GM12878 (cell line): Measurements from ENCODE around the gene ATF3. TPM values are rescaled to one million over a fixed set of nuclear protein-coding genes. Genes with fewer than 3 reads are reported as not detected.

Source experiments
- ATAC-seq: fragments of 200-7000 bp; cut with Tn5 transposase; 3 replicates; pipeline ENCODE4 v1.9.1; 2020; ENCODE audit warnings: mild to moderate bottlenecking, moderate library complexity
- BruUV-seq: library from RNA; stranded (reverse); fragments of 400-500 nt; replicated peaks from 2 replicates; lab custom pipeline; 2021; lab: Mats Ljungman, UMichigan
- CTCF ChIA-PET: fragments of 300-600 bp; sonication (Branson Sonifier 250); formaldehyde crosslinking; extraction: SDS; loops from one replicate; lab custom pipeline; 2021; ENCODE audit warnings: inconsistent platforms; lab: Yijun Ruan, JAX
- POLR2A ChIA-PET: fragments of 350-600 bp; formaldehyde crosslinking; extraction: SDS; loops from one replicate; lab custom pipeline; 2021; ENCODE audit warnings: inconsistent platforms; lab: Charles Lee
- RAD21 ChIA-PET: fragments of 300-600 bp; sonication (Branson Sonifier 250); formaldehyde crosslinking; loops from one replicate; lab custom pipeline; 2023; ENCODE audit warnings: antibody characterized with exemption; ENCODE audit not compliant: unreplicated experiment; lab: Charles Lee
- SMC1A ChIA-PET: fragments of 300-600 bp; sonication (Branson Sonifier 250); formaldehyde crosslinking; loops from one replicate; lab custom pipeline; 2023; ENCODE audit not compliant: unreplicated experiment, uncharacterized antibody; lab: Charles Lee
- DNase-seq: peaks from one replicate; pipeline ENCODE4 v3.0.0-alpha.2; 2011; ENCODE audit warnings: low read depth, low spot score
- FAIRE-seq: peaks from 3 replicates; lab custom pipeline; 2011; peaks lifted over from hg19 to GRCh38; lab: Jason Lieb, UNC
- H2AFZ ChIP-seq: 2 replicates; pipeline ENCODE4 v1.6.0; 2011; ENCODE audit warnings: low read depth, low read length, control low read depth; ENCODE audit not compliant: control insufficient read depth
- H3K27ac ChIP-seq: 2 replicates; pipeline ENCODE4 v1.5.1; 2011; ENCODE audit warnings: control low read depth; ENCODE audit not compliant: control insufficient read depth, insufficient read depth
- H3K27me3 ChIP-seq, 2 experiments: replicated peaks in 1 of 2; 2 replicates each; pipeline versions ENCODE4 v1.6.0 to v1.6.1; 2011; ENCODE audit warnings: low read length in 1 of 2; ENCODE audit not compliant: control insufficient read depth in 2 of 2, insufficient read depth in 2 of 2
- H3K36me3 ChIP-seq, 2 experiments: 2 replicates each; pipeline ENCODE4 v1.5.1; 2011; ENCODE audit warnings: low read length in 1 of 2; ENCODE audit not compliant: control insufficient read depth in 2 of 2, insufficient read depth in 2 of 2
- H3K4me1 ChIP-seq: 2 replicates; pipeline ENCODE4 v1.6.1; 2011; ENCODE audit warnings: mild to moderate bottlenecking, low read length, moderate library complexity, mixed read lengths; ENCODE audit not compliant: control insufficient read depth, insufficient read depth
- H3K4me2 ChIP-seq: 2 replicates; pipeline ENCODE4 v1.6.0; 2011; ENCODE audit warnings: control low read depth; ENCODE audit not compliant: control insufficient read depth, insufficient read depth
- H3K4me3 ChIP-seq: fragments of 200-600 bp; sonication (generic); 2 replicates; pipeline ENCODE4 v1.5.1; 2016
- H3K79me2 ChIP-seq: 2 replicates; pipeline ENCODE4 v1.6.0; 2011; ENCODE audit warnings: low read length; ENCODE audit not compliant: control insufficient read depth, insufficient read depth
- H3K9ac ChIP-seq: 2 replicates; pipeline ENCODE4 v1.8.0; 2011; ENCODE audit warnings: low read length, control low read depth, mixed read lengths; ENCODE audit not compliant: control insufficient read depth, insufficient read depth
- H3K9me3 ChIP-seq: replicated peaks from 3 replicates; pipeline ENCODE4 v1.5.1; 2011; ENCODE audit warnings: mild to moderate bottlenecking, low read length; ENCODE audit not compliant: control insufficient read depth, insufficient read depth
- H4K20me1 ChIP-seq: 2 replicates; pipeline ENCODE4 v1.6.0; 2011; ENCODE audit not compliant: control insufficient read depth, insufficient read depth
- CEBPB ChIP-seq, 2 experiments: fragments of 150-350 bp in 1 of 2; IDR thresholded peaks; 2 replicates each; pipeline ENCODE4 v1.6.1; 2012 to 2014; ENCODE audit warnings: low read depth in 2 of 2, low read length in 2 of 2, borderline replicate concordance in 1 of 2, inconsistent platforms in 1 of 2
- CREB1 ChIP-seq: IDR thresholded peaks from 2 replicates; pipeline ENCODE4 v1.6.1; 2012; ENCODE audit warnings: low read depth, mild to moderate bottlenecking, inconsistent platforms
- EZH2 ChIP-seq: IDR thresholded peaks from 2 replicates; pipeline ENCODE4 v1.6.1; 2012; ENCODE audit warnings: low read depth, mild to moderate bottlenecking, control low read depth, inconsistent platforms, low read length, borderline replicate concordance; ENCODE audit not compliant: control insufficient read depth
- IKZF1 ChIP-seq: fragments of 450-650 bp; conservative IDR thresholded peaks from 2 replicates; pipeline ENCODE4 v1.6.1; 2017; ENCODE audit warnings: antibody characterized with exemption, mild to moderate bottlenecking
- JUND ChIP-seq: IDR thresholded peaks from 2 replicates; pipeline ENCODE4 v1.6.1; 2012; ENCODE audit warnings: low read depth, mild to moderate bottlenecking, low read length, improper control_type of control experiment, moderate library complexity
- MEF2A ChIP-seq: IDR thresholded peaks from 2 replicates; pipeline ENCODE4 v1.6.1; 2011; ENCODE audit warnings: low read depth, mild to moderate bottlenecking, low read length, moderate library complexity; ENCODE audit not compliant: insufficient read depth
- NR2C1 ChIP-seq: fragments of 450-650 bp; IDR thresholded peaks from 2 replicates; pipeline ENCODE4 v1.6.1; 2017; ENCODE audit warnings: antibody characterized with exemption, mild to moderate bottlenecking, moderate library complexity
- TCF3 ChIP-seq: IDR thresholded peaks from 2 replicates; pipeline ENCODE4 v1.6.1; 2012; ENCODE audit warnings: low read depth, mild to moderate bottlenecking, low read length, borderline replicate concordance; ENCODE audit not compliant: insufficient read depth
- YBX1 ChIP-seq: fragments of 450-650 bp; IDR thresholded peaks from 2 replicates; pipeline ENCODE4 v1.6.1; 2016; ENCODE audit warnings: antibody characterized with exemption
- ZNF207 ChIP-seq: fragments of 450-650 bp; IDR thresholded peaks from 2 replicates; pipeline ENCODE4 v1.6.1; 2014; ENCODE audit warnings: antibody characterized with exemption, mild to moderate bottlenecking, borderline replicate concordance
- WGBS: methylation state at CpG from one replicate; pipeline ENCODE4 v1.1.6; 2016; ENCODE audit warnings: low lambda C conversion rate; ENCODE audit not compliant: insufficient replicate concordance, insufficient coverage; ENCODE audit errors: missing lambda C conversion rate; 5-methylcytosine and 5-hydroxymethylcytosine counted together
- in situ Hi-C: fragments of 300-500 bp; cut with MboI; formaldehyde crosslinking; loops from 9 replicates; pipeline ENCODE4 v1.14.3; 2018; ENCODE audit warnings: mixed read lengths
- intact Hi-C: fragments of 100-400 bp; cut with micrococcal nuclease; formaldehyde crosslinking; loops from one replicate; pipeline ENCODE4 v1.14.2; 2022; ENCODE audit not compliant: unreplicated experiment
- polyA plus RNA-seq, 11 experiments: library from polyadenylated mRNA; depleted of rRNA in 4 of 11; unstranded in 6 of 11; stranded (reverse) in 5 of 11; fragments of >200 nt; fragmentation: Nextera tagmentation in 4 of 11; fragmentation: Illumina TruSeq in 1 of 11; extraction: Ambion mirVana in 4 of 11; extraction: Trizol in 1 of 11; gene quantifications; 1 replicate in 1 of 11; 2 replicates in 10 of 11; pipeline versions ENCODE4 v1.2.1 to v1.2.3, GENCODE V29; 2011 to 2016; ENCODE audit warnings: inconsistent platforms in 2 of 11, missing spikeins in 2 of 11, low read depth in 1 of 11
- total RNA-seq, 4 experiments: library from RNA; depleted of rRNA in 3 of 4; stranded (reverse); fragments of >200 nt in 3 of 4; fragmentation: Illumina TruSeq in 1 of 4; extraction: Trizol in 1 of 4; gene quantifications; 2 replicates each; pipeline versions ENCODE4 v1.2.1 to v1.2.3, GENCODE V29; 2013 to 2021
- TF ChIP-seq, protein P1 (sequence below): IDR thresholded peaks from 2 replicates; pipeline ENCODE4 v1.6.1; 2012; ENCODE audit warnings: improper control_type of control experiment, low read depth, low read length; ENCODE audit not compliant: insufficient replicate concordance
- TF ChIP-seq, protein P2 (sequence below): fragments of 450-650 bp; IDR thresholded peaks from 2 replicates; pipeline ENCODE4 v1.6.1; 2017; ENCODE audit warnings: mild to moderate bottlenecking, moderate library complexity

ATF3 gene
- total and polyA plus RNA-seq, 10 of the 15 experiments (the other 5 are each of a cell fraction or from before 2014, with no cell fraction given) = 3.0 to 13.9 (median 8.3) TPM

DNA sequence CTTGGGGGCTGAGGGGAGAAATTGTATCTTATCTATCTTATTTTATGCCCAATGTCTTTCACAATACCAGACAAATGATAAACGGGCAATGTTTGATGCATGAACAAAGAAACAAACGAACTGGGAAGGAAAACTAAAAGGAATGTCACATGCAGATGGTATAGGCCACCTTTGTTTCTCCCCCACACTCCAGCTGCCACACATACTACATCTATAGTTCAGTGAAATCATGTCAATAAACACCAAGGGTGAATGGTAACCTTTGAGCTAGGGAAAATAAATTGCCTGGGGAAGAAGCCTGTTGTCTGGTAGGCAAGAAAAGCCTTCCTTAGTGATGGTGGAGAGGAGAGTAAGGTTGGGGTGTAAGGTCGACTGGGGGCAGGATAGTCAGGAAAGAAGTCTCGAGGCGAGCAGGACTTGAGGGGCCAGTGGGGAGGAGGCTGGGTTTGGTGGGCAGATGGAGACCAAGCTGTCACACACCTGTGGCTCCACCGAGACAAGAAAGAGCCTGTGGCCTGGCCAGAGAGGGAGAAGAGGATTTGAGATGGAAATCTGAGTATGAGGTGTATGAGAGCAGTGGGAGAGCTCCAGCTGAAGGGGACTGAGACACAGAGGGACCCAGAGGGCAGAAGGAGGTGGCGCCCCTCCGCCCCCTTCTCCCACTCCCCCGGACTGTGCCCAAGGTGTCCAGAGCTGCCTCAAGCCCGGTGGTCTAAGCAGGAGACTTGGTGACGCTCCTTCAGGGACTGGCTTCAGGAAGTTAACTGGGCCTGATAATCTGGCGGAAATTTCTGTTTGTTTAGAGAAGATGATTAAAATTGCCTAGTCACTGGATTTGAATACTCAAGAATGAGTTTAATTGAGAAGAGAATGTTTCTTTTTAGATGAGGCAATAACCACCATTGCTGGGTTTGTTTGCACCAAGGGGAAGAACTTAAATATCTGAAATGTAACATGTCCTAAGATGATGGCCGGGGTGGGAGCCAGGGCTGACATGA lies 37.3 kb downstream of the ATF3 start (continued):
- TF ChIP-seq, protein P1, sequence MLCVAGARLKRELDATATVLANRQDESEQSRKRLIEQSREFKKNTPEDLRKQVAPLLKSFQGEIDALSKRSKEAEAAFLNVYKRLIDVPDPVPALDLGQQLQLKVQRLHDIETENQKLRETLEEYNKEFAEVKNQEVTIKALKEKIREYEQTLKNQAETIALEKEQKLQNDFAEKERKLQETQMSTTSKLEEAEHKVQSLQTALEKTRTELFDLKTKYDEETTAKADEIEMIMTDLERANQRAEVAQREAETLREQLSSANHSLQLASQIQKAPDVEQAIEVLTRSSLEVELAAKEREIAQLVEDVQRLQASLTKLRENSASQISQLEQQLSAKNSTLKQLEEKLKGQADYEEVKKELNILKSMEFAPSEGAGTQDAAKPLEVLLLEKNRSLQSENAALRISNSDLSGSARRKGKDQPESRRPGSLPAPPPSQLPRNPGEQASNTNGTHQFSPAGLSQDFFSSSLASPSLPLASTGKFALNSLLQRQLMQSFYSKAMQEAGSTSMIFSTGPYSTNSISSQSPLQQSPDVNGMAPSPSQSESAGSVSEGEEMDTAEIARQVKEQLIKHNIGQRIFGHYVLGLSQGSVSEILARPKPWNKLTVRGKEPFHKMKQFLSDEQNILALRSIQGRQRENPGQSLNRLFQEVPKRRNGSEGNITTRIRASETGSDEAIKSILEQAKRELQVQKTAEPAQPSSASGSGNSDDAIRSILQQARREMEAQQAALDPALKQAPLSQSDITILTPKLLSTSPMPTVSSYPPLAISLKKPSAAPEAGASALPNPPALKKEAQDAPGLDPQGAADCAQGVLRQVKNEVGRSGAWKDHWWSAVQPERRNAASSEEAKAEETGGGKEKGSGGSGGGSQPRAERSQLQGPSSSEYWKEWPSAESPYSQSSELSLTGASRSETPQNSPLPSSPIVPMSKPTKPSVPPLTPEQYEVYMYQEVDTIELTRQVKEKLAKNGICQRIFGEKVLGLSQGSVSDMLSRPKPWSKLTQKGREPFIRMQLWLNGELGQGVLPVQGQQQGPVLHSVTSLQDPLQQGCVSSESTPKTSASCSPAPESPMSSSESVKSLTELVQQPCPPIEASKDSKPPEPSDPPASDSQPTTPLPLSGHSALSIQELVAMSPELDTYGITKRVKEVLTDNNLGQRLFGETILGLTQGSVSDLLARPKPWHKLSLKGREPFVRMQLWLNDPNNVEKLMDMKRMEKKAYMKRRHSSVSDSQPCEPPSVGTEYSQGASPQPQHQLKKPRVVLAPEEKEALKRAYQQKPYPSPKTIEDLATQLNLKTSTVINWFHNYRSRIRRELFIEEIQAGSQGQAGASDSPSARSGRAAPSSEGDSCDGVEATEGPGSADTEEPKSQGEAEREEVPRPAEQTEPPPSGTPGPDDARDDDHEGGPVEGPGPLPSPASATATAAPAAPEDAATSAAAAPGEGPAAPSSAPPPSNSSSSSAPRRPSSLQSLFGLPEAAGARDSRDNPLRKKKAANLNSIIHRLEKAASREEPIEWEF = no peak
- TF ChIP-seq NR2C1 (no peak), YBX1 (no peak)

DNA sequence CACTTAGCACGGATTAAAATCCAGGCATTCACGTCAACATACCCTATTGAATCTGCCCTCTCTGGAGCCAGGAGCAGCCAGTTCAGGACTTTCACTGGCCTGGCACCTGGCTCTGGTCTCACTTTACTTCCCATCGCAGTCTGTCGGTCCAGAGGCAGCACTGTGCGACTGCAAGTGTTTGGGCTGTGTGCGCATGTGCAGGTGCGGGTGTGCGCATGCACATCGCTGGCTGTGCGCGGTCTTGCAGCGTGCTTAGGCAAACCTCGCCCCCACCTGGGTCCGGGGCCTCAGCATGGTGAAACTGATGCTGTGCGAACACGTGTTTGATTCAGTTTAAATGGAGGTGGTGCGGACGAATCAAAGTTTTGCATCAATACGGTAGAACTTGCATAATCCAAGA lies 38.0 kb downstream of the ATF3 start:
- Histone ChIP-seq H3K4me3 (no peak overlapping the region), H3K36me3 (no peaks in the 10 kb centered on the region), H3K27ac (no peak overlapping the region), H4K20me1 (no peaks in the 10 kb centered on the region), H3K9ac (no peak overlapping the region), H3K4me1 (no peaks in the 10 kb centered on the region), H2AFZ (no peak overlapping the region), H3K79me2 (no peaks in the 10 kb centered on the region), H3K9me3 (no peaks in the 10 kb centered on the region), H3K4me2 (no peak overlapping the region), H3K27me3 (no peaks in the 10 kb centered on the region)
- no peak for DNase-seq
- ChIA-PET RAD21 (no interaction called here), CTCF (no interaction called here), SMC1A (no interaction called here), POLR2A (no interaction called here)
- no peak for FAIRE-seq
- in situ Hi-C loops = no loop called here
- intact Hi-C loops = no loop called here
- BruUV-seq = no TSS peak
- WGBS = 88% methylated on average over 18 of the region's 19 CpGs
- ATAC-seq = no peak
- TF ChIP-seq CREB1 (no peak), JUND (no peak), ZNF207 (no peak), TCF3 (0 out of 2 replicates have a peak, but pooled peaks have one; percentile 53), CEBPB (IDR thresholded peaks at IDR 0.05; ENCODE audit: borderline replicate concordance in 1 of 2, low read depth in 2 of 2, low read length in 2 of 2) (no peak), EZH2 (no peak), MEF2A (no peak), IKZF1 (no peak)
- TF ChIP-seq, protein P2, sequence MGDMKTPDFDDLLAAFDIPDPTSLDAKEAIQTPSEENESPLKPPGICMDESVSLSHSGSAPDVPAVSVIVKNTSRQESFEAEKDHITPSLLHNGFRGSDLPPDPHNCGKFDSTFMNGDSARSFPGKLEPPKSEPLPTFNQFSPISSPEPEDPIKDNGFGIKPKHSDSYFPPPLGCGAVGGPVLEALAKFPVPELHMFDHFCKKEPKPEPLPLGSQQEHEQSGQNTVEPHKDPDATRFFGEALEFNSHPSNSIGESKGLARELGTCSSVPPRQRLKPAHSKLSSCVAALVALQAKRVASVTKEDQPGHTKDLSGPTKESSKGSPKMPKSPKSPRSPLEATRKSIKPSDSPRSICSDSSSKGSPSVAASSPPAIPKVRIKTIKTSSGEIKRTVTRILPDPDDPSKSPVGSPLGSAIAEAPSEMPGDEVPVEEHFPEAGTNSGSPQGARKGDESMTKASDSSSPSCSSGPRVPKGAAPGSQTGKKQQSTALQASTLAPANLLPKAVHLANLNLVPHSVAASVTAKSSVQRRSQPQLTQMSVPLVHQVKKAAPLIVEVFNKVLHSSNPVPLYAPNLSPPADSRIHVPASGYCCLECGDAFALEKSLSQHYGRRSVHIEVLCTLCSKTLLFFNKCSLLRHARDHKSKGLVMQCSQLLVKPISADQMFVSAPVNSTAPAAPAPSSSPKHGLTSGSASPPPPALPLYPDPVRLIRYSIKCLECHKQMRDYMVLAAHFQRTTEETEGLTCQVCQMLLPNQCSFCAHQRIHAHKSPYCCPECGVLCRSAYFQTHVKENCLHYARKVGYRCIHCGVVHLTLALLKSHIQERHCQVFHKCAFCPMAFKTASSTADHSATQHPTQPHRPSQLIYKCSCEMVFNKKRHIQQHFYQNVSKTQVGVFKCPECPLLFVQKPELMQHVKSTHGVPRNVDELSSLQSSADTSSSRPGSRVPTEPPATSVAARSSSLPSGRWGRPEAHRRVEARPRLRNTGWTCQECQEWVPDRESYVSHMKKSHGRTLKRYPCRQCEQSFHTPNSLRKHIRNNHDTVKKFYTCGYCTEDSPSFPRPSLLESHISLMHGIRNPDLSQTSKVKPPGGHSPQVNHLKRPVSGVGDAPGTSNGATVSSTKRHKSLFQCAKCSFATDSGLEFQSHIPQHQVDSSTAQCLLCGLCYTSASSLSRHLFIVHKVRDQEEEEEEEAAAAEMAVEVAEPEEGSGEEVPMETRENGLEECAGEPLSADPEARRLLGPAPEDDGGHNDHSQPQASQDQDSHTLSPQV = no peak
